Ishikawa (cell line): ENCODE measurements around the gene PLA2G2F.

Experiments used
- CREB1 ChIP-seq: IDR thresholded peaks from 2 replicates; pipeline ENCODE4 v1.6.1; 2012; ENCODE audit warnings: low read depth
- EGR1 ChIP-seq: IDR thresholded peaks from 2 replicates; pipeline ENCODE4 v1.6.1; 2012
- EP300 ChIP-seq: IDR thresholded peaks from 2 replicates; pipeline ENCODE4 v1.6.1; 2012; ENCODE audit warnings: borderline replicate concordance
- NFIC ChIP-seq: IDR thresholded peaks from 2 replicates; pipeline ENCODE4 v1.6.1; 2012
- RAD21 ChIP-seq: IDR thresholded peaks from 2 replicates; pipeline ENCODE4 v1.6.1; 2012; ENCODE audit warnings: low read depth
- REST ChIP-seq: IDR thresholded peaks from 2 replicates; pipeline ENCODE4 v1.6.1; 2012; ENCODE audit warnings: low read depth, mild to moderate bottlenecking
- TAF1 ChIP-seq: IDR thresholded peaks from 2 replicates; pipeline ENCODE4 v1.6.1; 2012; ENCODE audit warnings: low read depth, mild to moderate bottlenecking
- TCF12 ChIP-seq: IDR thresholded peaks from 2 replicates; pipeline ENCODE4 v1.6.1; 2012; ENCODE audit warnings: low read depth
- TEAD4 ChIP-seq: IDR thresholded peaks from 2 replicates; pipeline ENCODE4 v1.6.1; 2012
- YY1 ChIP-seq: IDR thresholded peaks from 2 replicates; pipeline ENCODE4 v1.6.1; 2012; ENCODE audit warnings: low read depth
- ZBTB7A ChIP-seq: IDR thresholded peaks from 2 replicates; pipeline ENCODE4 v1.6.1; 2012; ENCODE audit warnings: low read depth
- TF ChIP-seq, protein P1 (sequence below): IDR thresholded peaks from 2 replicates; pipeline ENCODE4 v1.6.1; 2012

GRCh38 chr1:20142001-20142710 is 3.0 kb downstream of the PLA2G2F start:
- TF ChIP-seq, protein P1, sequence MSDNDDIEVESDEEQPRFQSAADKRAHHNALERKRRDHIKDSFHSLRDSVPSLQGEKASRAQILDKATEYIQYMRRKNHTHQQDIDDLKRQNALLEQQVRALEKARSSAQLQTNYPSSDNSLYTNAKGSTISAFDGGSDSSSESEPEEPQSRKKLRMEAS: no peak
- TF ChIP-seq TEAD4: no peak
- no peak for TF ChIP-seq RAD21
- no peak for TF ChIP-seq CREB1
- TF ChIP-seq TCF12: no peak
- TF ChIP-seq REST: no peak
- TF ChIP-seq ZBTB7A: no peak
- TF ChIP-seq EP300: no peak
- no peak for TF ChIP-seq YY1
- no peak for TF ChIP-seq EGR1
- TF ChIP-seq TAF1: no peak
- TF ChIP-seq NFIC: no peak
